ENCODE results near the gene DTNA. TPM values are rescaled to one million over a fixed set of nuclear protein-coding genes. Genes with fewer than 3 reads are reported as not detected.
A peak's percentile ranks its signal among the peaks of the same experiment; 100 is the strongest.

DTNA gene
- total RNA-seq, 1 donor from 2014 or later, result 153 TPM

GRCh38 chr18:34828093-34828492 is 118.0 kb downstream of the DTNA start:
- intact Hi-C loops (cut with DNase I), result no loop called here
- no peak for ATAC-seq

GRCh38 chr18:34834897-34835296 is 124.8 kb downstream of the DTNA start:
- no peak for DNase-seq (ENCODE audit: missing footprints)
- intact Hi-C loops (cut with DNase I), result no loop called here
- no peak for ATAC-seq

More at GRCh38 chr18:34828093-34828492, 118.0 kb downstream of the DTNA start:
- DNase-seq (ENCODE audit: missing footprints), result no peak

GRCh38 chr18:34835466-34835865 is 125.4 kb downstream of the DTNA start:
- DNase-seq (ENCODE audit: missing footprints) (no peak), ATAC-seq (no peak)
- intact Hi-C loops (cut with DNase I), result no loop called here

GRCh38 chr18:34837769-34838272 is 127.7 kb downstream of the DTNA start:
- DNase-seq (ENCODE audit: missing footprints), result no peak
- intact Hi-C loops (cut with DNase I), result no loop called here
- peak; percentile 86 for ATAC-seq

- intact Hi-C loops (cut with DNase I), result no loop called here
- DNase-seq (ENCODE audit: missing footprints), result no peak
- peak; percentile 73 for ATAC-seq
These were observed 128.6 kb downstream of the DTNA start for GRCh38 chr18:34838669-34839068.

- ATAC-seq (no peak), DNase-seq (ENCODE audit: missing footprints) (no peak)
- intact Hi-C loops (cut with DNase I), result no loop called here
These were observed 130.2 kb downstream of the DTNA start for GRCh38 chr18:34840256-34840826.

GRCh38 chr18:34841891-34842290 is 131.8 kb downstream of the DTNA start:
- intact Hi-C loops (cut with DNase I), result no loop called here
- ATAC-seq (no peak), DNase-seq (ENCODE audit: missing footprints) (no peak)

GRCh38 chr18:34844072-34844471 is 134.0 kb downstream of the DTNA start:
- DNase-seq (ENCODE audit: missing footprints) (no peak), ATAC-seq (no peak)
- intact Hi-C loops (cut with DNase I), result no loop called here

- DNase-seq (ENCODE audit: missing footprints) (no peak), ATAC-seq (no peak)
- intact Hi-C loops (cut with DNase I), result no loop called here
These were observed 134.8 kb downstream of the DTNA start for GRCh38 chr18:34844732-34845459.

- no peak for ATAC-seq
- no peak for DNase-seq (ENCODE audit: missing footprints)
- intact Hi-C loops (cut with DNase I), result no loop called here
These were observed 137.3 kb downstream of the DTNA start for GRCh38 chr18:34847408-34847807.

- ATAC-seq (no peak), DNase-seq (ENCODE audit: missing footprints) (no peak)
- intact Hi-C loops (cut with DNase I), result no loop called here
These were observed 138.1 kb downstream of the DTNA start for GRCh38 chr18:34848156-34848555.

- intact Hi-C loops (cut with DNase I), result no loop called here
- DNase-seq (ENCODE audit: missing footprints), result no peak
- no peak for ATAC-seq
These were observed 138.6 kb downstream of the DTNA start for GRCh38 chr18:34848695-34849094.

GRCh38 chr18:34857320-34857719 is 147.2 kb downstream of the DTNA start:
- intact Hi-C loops (cut with DNase I), result no loop called here
- ATAC-seq, result no peak

GRCh38 chr18:34858188-34858587 is 148.1 kb downstream of the DTNA start:
- intact Hi-C loops (cut with DNase I), result no loop called here
- no peak for ATAC-seq
- no peak for DNase-seq (ENCODE audit: missing footprints)

More at GRCh38 chr18:34857320-34857719, 147.2 kb downstream of the DTNA start:
- DNase-seq (ENCODE audit: missing footprints), result no peak

- intact Hi-C loops (cut with DNase I), result no loop called here
- DNase-seq (ENCODE audit: missing footprints) (no peak), ATAC-seq (no peak)
These were observed 149.4 kb downstream of the DTNA start for GRCh38 chr18:34859496-34859895.

GRCh38 chr18:34862561-34862960 is 152.5 kb downstream of the DTNA start:
- intact Hi-C loops (cut with DNase I), result no loop called here

GRCh38 chr18:34863702-34864101 is 153.6 kb downstream of the DTNA start:
- intact Hi-C loops (cut with DNase I), result no loop called here
- ATAC-seq, result no peak
- DNase-seq (ENCODE audit: missing footprints), result no peak

More at GRCh38 chr18:34862561-34862960, 152.5 kb downstream of the DTNA start:
- ATAC-seq, result no peak
- no peak for DNase-seq (ENCODE audit: missing footprints)

- DNase-seq (ENCODE audit: missing footprints) (no peak), ATAC-seq (no peak)
- intact Hi-C loops (cut with DNase I), result no loop called here
These were observed 154.9 kb downstream of the DTNA start for GRCh38 chr18:34864836-34865497.

- no peak for DNase-seq (ENCODE audit: missing footprints)
- intact Hi-C loops (cut with DNase I), result no loop called here
- ATAC-seq, result no peak
These were observed 156.2 kb downstream of the DTNA start for GRCh38 chr18:34866310-34866709.

- intact Hi-C loops (cut with DNase I), result no loop called here
- no peak for DNase-seq (ENCODE audit: missing footprints)
- ATAC-seq, result no peak
These were observed 156.6 kb downstream of the DTNA start for GRCh38 chr18:34866739-34867138.

Measured in Right ventricle myocardium inferior (tissue), 1 donor.